HCT116 (cell line): ENCODE data around the gene AGAP1. TPM values are rescaled to one million over a fixed set of nuclear protein-coding genes. Genes with fewer than 3 reads are reported as not detected.

Experiments
- ATAC-seq: fragments of 200-7000 bp; cut with Tn5 transposase; 2 replicates; pipeline ENCODE4 v1.9.1; 2020; ENCODE audit warnings: mild to moderate bottlenecking, moderate library complexity
- BruUV-seq: library from RNA; stranded (reverse); fragments of 400-500 nt; replicated peaks from 2 replicates; lab custom pipeline; 2021; lab: Mats Ljungman, UMichigan
- CTCF ChIA-PET: fragments of 300-600 bp; sonication (Branson Sonifier 250); formaldehyde crosslinking; loops from one replicate; lab custom pipeline; 2021; ENCODE audit warnings: antibody characterized with exemption; lab: Charles Lee
- POLR2A ChIA-PET: fragments of 300-600, 350-600 bp; sonication (Branson Sonifier 250); formaldehyde crosslinking; loops from one replicate; lab custom pipeline; 2021; ENCODE audit warnings: antibody characterized with exemption; lab: Charles Lee
- RAD21 ChIA-PET, 2 experiments: fragments of 300-600 bp; sonication (Branson Sonifier 250); formaldehyde crosslinking; loops; one replicate each; lab custom pipeline; 2023; ENCODE audit warnings: low total read pairs in 2 of 2; ENCODE audit not compliant: uncharacterized antibody in 2 of 2, unreplicated experiment in 2 of 2, low non-redundant PET in 1 of 2; lab: Charles Lee
- DNase-seq: peaks from one replicate; pipeline ENCODE4 v3.0.0-alpha.2; 2010; ENCODE audit warnings: low read depth, low spot score
- H2AFZ ChIP-seq: fragments of 200-600 bp; shearing (Covaris generic), sonication (generic); 2 replicates; pipeline ENCODE4 v1.6.1; 2017; ENCODE audit warnings: low read depth, mixed run types, mixed read lengths, antibody characterized with exemption, low read length; ENCODE audit not compliant: poor library complexity, severe bottlenecking
- H3K27ac ChIP-seq: 2 replicates; pipeline ENCODE4 v1.5.1; 2012; ENCODE audit warnings: low read depth, low read length
- H3K27me3 ChIP-seq: fragments of 200-600 bp; sonication (generic); 2 replicates; pipeline ENCODE4 v1.6.1; 2016; ENCODE audit warnings: mixed run types, low read length, mixed read lengths; ENCODE audit not compliant: insufficient read depth
- H3K36me3 ChIP-seq, 2 experiments: fragments of 200-500 bp in 1 of 2; fragments of 200-600 bp in 1 of 2; sonication (Bioruptor generic) in 1 of 2; sonication (generic) in 1 of 2; 2 replicates each; pipeline versions ENCODE4 v1.5.1 to v1.6.1; 2014 to 2016; ENCODE audit warnings: low read length in 2 of 2, inconsistent platforms in 1 of 2, mixed read lengths in 1 of 2, mixed run types in 1 of 2; ENCODE audit not compliant: insufficient read depth in 2 of 2, control insufficient read depth in 1 of 2
- H3K4me1 ChIP-seq, 2 experiments: fragments of 200-600 bp in 1 of 2; sonication (generic) in 1 of 2; 2 replicates each; pipeline versions ENCODE4 v1.5.1 to v1.6.1; 2012 to 2017; ENCODE audit warnings: low read length in 2 of 2, inconsistent platforms in 1 of 2, mild to moderate bottlenecking in 1 of 2, mixed read lengths in 1 of 2, mixed run types in 1 of 2, moderate library complexity in 1 of 2; ENCODE audit not compliant: insufficient read depth in 2 of 2, control insufficient read depth in 1 of 2
- H3K4me2 ChIP-seq: fragments of 200-600 bp; sonication (generic); 2 replicates; pipeline ENCODE4 v1.6.1; 2017; ENCODE audit warnings: mixed run types, low read length, mixed read lengths
- H3K4me3 ChIP-seq, 2 experiments: fragments of 200-600 bp in 1 of 2; sonication (generic) in 1 of 2; replicated peaks in 1 of 2; 2 replicates each; pipeline ENCODE4 v1.5.1; 2011 to 2016; ENCODE audit warnings: low read length in 2 of 2, control low read depth in 1 of 2, low read depth in 1 of 2, mild to moderate bottlenecking in 1 of 2, mixed read lengths in 1 of 2, mixed run types in 1 of 2
- H3K79me2 ChIP-seq: fragments of 200-600 bp; sonication (generic); 2 replicates; pipeline ENCODE4 v1.6.1; 2017; ENCODE audit warnings: mild to moderate bottlenecking, mixed run types, low read length, moderate library complexity, mixed read lengths; ENCODE audit not compliant: insufficient read depth
- H3K9ac ChIP-seq: fragments of 200-600 bp; sonication (generic); 2 replicates; pipeline ENCODE4 v1.6.1; 2016; ENCODE audit warnings: low read length, mixed read lengths
- H3K9me2 ChIP-seq: fragments of 200-600 bp; sonication (generic), shearing (Covaris generic); 2 replicates; pipeline ENCODE4 v1.6.1; 2017; ENCODE audit warnings: mixed run types, mild to moderate bottlenecking, moderate library complexity; ENCODE audit not compliant: insufficient read depth
- H3K9me3 ChIP-seq, 2 experiments: fragments of 200-500 bp in 1 of 2; fragments of 200-600 bp in 1 of 2; sonication (Bioruptor generic) in 1 of 2; sonication (generic) in 1 of 2; 2 replicates each; pipeline ENCODE4 v1.6.1; 2014 to 2017; ENCODE audit warnings: low read length in 2 of 2, mixed read lengths in 2 of 2, inconsistent platforms in 1 of 2, low read depth in 1 of 2, mild to moderate bottlenecking in 1 of 2, mixed run types in 1 of 2, moderate library complexity in 1 of 2; ENCODE audit not compliant: control insufficient read depth in 1 of 2, insufficient read depth in 1 of 2
- H4K20me1 ChIP-seq: fragments of 200-600 bp; sonication (generic), shearing (Covaris generic); 2 replicates; pipeline ENCODE4 v1.6.1; 2017; ENCODE audit warnings: mixed run types, mild to moderate bottlenecking, moderate library complexity; ENCODE audit not compliant: insufficient read depth
- CBX3 ChIP-seq: IDR thresholded peaks from 2 replicates; pipeline ENCODE4 v1.6.1; 2012; ENCODE audit warnings: low read depth
- CEBPB ChIP-seq: IDR thresholded peaks from 2 replicates; pipeline ENCODE4 v1.6.1; 2012; ENCODE audit warnings: low read depth
- CTCF ChIP-seq, 3 experiments: fragments of 200-600 bp in 1 of 3; sonication (generic) in 1 of 3; IDR thresholded peaks in 2 of 3; conservative IDR thresholded peaks in 1 of 3; 2 replicates each; pipeline ENCODE4 v1.5.1; 2012 to 2017; ENCODE audit warnings: low read depth in 2 of 3, low read length in 2 of 3, antibody characterized with exemption in 1 of 3, borderline replicate concordance in 1 of 3, control low read depth in 1 of 3, mild to moderate bottlenecking in 1 of 3, mixed read lengths in 1 of 3, mixed run types in 1 of 3, moderate library complexity in 1 of 3; ENCODE audit not compliant: insufficient read depth in 1 of 3
- EGR1 ChIP-seq: IDR thresholded peaks from 2 replicates; pipeline ENCODE4 v1.6.1; 2012; ENCODE audit warnings: low read depth
- ELF1 ChIP-seq: IDR thresholded peaks from 2 replicates; pipeline ENCODE4 v1.6.1; 2012; ENCODE audit warnings: low read depth, borderline replicate concordance
- EZH2 ChIP-seq: fragments of 200-600 bp; sonication (generic); IDR thresholded peaks from 2 replicates; pipeline ENCODE4 v1.6.1; 2017; ENCODE audit warnings: antibody characterized with exemption, mixed run types
- FOSL1 ChIP-seq: IDR thresholded peaks from 2 replicates; pipeline ENCODE4 v1.6.1; 2012; ENCODE audit warnings: low read depth
- JUND ChIP-seq: IDR thresholded peaks from 2 replicates; pipeline ENCODE4 v1.6.1; 2012
- POLR2AphosphoS5 ChIP-seq: IDR thresholded peaks from 2 replicates; pipeline ENCODE4 v1.6.1; 2011; ENCODE audit warnings: mild to moderate bottlenecking, low read depth, low read length, moderate library complexity
- REST ChIP-seq: IDR thresholded peaks from 2 replicates; pipeline ENCODE4 v1.6.1; 2012; ENCODE audit warnings: low read depth
- SIN3A ChIP-seq: IDR thresholded peaks from 2 replicates; pipeline ENCODE4 v1.6.1; 2012; ENCODE audit warnings: low read depth
- SP1 ChIP-seq: IDR thresholded peaks from 2 replicates; pipeline ENCODE4 v1.6.1; 2012; ENCODE audit warnings: low read depth
- SRF ChIP-seq: IDR thresholded peaks from 2 replicates; pipeline ENCODE4 v1.6.1; 2012; ENCODE audit warnings: low read depth
- TCF7L2 ChIP-seq: IDR thresholded peaks from 2 replicates; pipeline ENCODE4 v1.7.0; 2011; ENCODE audit warnings: borderline replicate concordance, inconsistent platforms; ENCODE audit not compliant: insufficient read depth, insufficient read length; ENCODE audit errors: extremely low read depth
- YY1 ChIP-seq: IDR thresholded peaks from 2 replicates; pipeline ENCODE4 v1.6.1; 2011; ENCODE audit warnings: low read length, low read depth, moderate library complexity, mild to moderate bottlenecking; ENCODE audit not compliant: insufficient replicate concordance; ENCODE audit errors: extremely low read depth
- ZBTB33 ChIP-seq: IDR thresholded peaks from 2 replicates; pipeline ENCODE4 v1.6.1; 2011; ENCODE audit warnings: mild to moderate bottlenecking, low read length, moderate library complexity; ENCODE audit not compliant: insufficient replicate concordance; ENCODE audit errors: extremely low read depth
- ZNF274 ChIP-seq: fragments of 200-500 bp; sonication (Bioruptor generic); IDR thresholded peaks from 2 replicates; pipeline ENCODE4 v1.6.1; 2014; ENCODE audit warnings: mild to moderate bottlenecking, low read depth, low read length, inconsistent platforms
- intact Hi-C: fragments of 100-400 bp; cut with micrococcal nuclease; formaldehyde crosslinking; loops from 2 replicates; pipeline ENCODE4 v1.10.0; 2022
- total RNA-seq: library from RNA; stranded (reverse); gene quantifications from one replicate; pipeline ENCODE4 v1.2.1, GENCODE V29; 2021; ENCODE audit not compliant: unreplicated experiment
- TF ChIP-seq, protein P1 (sequence below): IDR thresholded peaks from 2 replicates; pipeline ENCODE4 v1.6.1; 2012
- TF ChIP-seq, protein P2 (sequence below): IDR thresholded peaks from 2 replicates; pipeline ENCODE4 v1.6.1; 2012

The AGAP1 gene
- total RNA-seq, 1 experiment from 2014 or later, result 43.8 TPM

- H3K79me2 ChIP-seq, result no peaks in the 10 kb centered on the region
- CTCF ChIA-PET, result no interaction called here
- H3K27ac ChIP-seq, result no peak overlapping the region
- no TSS peak for BruUV-seq
- intact Hi-C loops, result no loop called here
- DNase-seq, result no peak
- no peaks in the 10 kb centered on the region for H3K27me3 ChIP-seq
- no peak overlapping the region for H2AFZ ChIP-seq
- RAD21 ChIA-PET, result no interaction called here
- no peaks in the 10 kb centered on the region for H3K4me1 ChIP-seq
- H3K36me3 ChIP-seq, result no peaks in the 10 kb centered on the region
- no peaks in the 10 kb centered on the region for H4K20me1 ChIP-seq
- H3K4me2 ChIP-seq, result no peak overlapping the region
- H3K9me2 ChIP-seq, result no peaks in the 10 kb centered on the region
- TF ChIP-seq CEBPB, result no peak
- TF ChIP-seq REST, result no peak
- TF ChIP-seq SP1, result no peak
- TF ChIP-seq EZH2, result no peak
- TF ChIP-seq POLR2AphosphoS5, result no peak
- TF ChIP-seq ELF1, result no peak
- TF ChIP-seq ZBTB33, result no peak
- TF ChIP-seq CTCF (IDR thresholded peaks at IDR 0.05 in 2 of 3, conservative IDR thresholded peaks at IDR 0.05 in 1 of 3; ENCODE audit: borderline replicate concordance in 1 of 3, insufficient read depth in 1 of 3, low read depth in 2 of 3, low read length in 2 of 3), result no peak
- no peak for TF ChIP-seq CBX3
- no peak for TF ChIP-seq YY1
- no peak for TF ChIP-seq JUND
- no peak for TF ChIP-seq TCF7L2
- no peak for TF ChIP-seq EGR1
- TF ChIP-seq FOSL1, result no peak
- TF ChIP-seq, protein P1, sequence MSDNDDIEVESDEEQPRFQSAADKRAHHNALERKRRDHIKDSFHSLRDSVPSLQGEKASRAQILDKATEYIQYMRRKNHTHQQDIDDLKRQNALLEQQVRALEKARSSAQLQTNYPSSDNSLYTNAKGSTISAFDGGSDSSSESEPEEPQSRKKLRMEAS, result no peak
- TF ChIP-seq SIN3A, result no peak
- no peak for TF ChIP-seq SRF
- TF ChIP-seq ZNF274, result no peak
- TF ChIP-seq, protein P2, sequence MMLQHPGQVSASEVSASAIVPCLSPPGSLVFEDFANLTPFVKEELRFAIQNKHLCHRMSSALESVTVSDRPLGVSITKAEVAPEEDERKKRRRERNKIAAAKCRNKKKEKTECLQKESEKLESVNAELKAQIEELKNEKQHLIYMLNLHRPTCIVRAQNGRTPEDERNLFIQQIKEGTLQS, result no peak
- TF ChIP-seq, all 23 proteins: peak for 0
- Histone ChIP-seq H3K9ac (no peak overlapping the region), H3K4me3 (no peak overlapping the region), H3K9me3 (no peaks in the 10 kb centered on the region)
- POLR2A ChIA-PET, result no interaction called here
- ATAC-seq, result no peak
These were observed 534.2 kb downstream of the AGAP1 start for GRCh38 chr2:236028066-236028465.
